ENCODE results near the gene SF1. TPM values are rescaled to one million over a fixed set of nuclear protein-coding genes. Genes with fewer than 3 reads are reported as not detected.

The SF1 gene
- total RNA-seq, 2 donors from 2014 or later: 196 to 213 TPM

DNA sequence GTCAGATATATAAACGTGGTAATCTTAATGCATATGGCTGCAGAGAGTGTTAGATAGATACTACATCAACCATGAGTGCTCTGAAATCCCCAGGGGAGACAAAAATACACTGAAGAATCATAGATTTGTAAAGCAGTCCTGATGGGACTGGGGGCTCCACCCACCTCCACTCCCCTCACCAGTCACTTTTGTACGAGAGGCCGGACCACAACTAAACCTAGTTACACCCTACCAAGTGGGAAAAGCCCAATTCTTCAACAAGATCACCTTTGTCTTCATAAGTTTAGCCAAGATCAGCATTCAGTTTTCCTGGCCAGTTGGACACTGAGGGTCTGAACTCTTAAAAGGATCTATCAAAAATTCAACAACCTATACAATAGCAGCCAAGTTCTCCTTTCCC, 1.5 kb downstream of the SF1 start:
- TF ChIP-seq CTCF (IDR thresholded peaks at IDR 0.05): no peak
- no peak for DNase-seq (ENCODE audit: low spot score)
- peak overlapping the region; percentile 92 to 100 for H3K4me3 ChIP-seq
- H3K9me3 ChIP-seq: no peaks in the 10 kb centered on the region
- H3K4me1 ChIP-seq: peaks cover 0 to 57% of the 10 kb centered on the region in 2 donors
- peak overlapping the region; percentile 81 to 100 for H3K27ac ChIP-seq
- no peaks in the 10 kb centered on the region for H3K27me3 ChIP-seq
- H3K36me3 ChIP-seq: peaks cover 56% of the 10 kb centered on the region

DNA sequence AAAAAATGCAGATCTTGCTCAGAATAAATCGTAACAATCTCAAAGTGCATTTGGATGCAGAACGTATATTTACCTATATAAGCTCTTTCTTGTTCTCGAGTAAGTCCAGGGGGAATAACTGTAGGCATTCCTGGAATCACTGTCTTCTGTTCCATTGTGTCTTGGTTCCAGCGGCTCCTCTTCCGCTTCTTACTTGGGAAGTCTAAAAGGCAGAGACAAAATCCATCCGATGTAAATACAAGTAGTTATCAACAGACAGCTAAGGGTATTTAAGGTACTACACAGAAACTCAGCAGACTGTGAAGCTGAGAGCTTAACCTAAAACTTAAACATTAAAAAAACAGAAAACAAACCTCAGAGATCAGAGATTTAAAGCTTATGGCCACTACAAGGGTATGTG, 1.9 kb downstream of the SF1 start:
- H3K27me3 ChIP-seq: no peaks in the 10 kb centered on the region
- H3K27ac ChIP-seq: peak overlapping the region in 1 of 2 donors; percentile 81
- no peak for DNase-seq (ENCODE audit: low spot score)
- peaks cover 61% of the 10 kb centered on the region for H3K36me3 ChIP-seq
- peak overlapping the region in 1 of 2 donors; percentile 92 for H3K4me3 ChIP-seq
- H3K4me1 ChIP-seq: peaks cover 0 to 58% of the 10 kb centered on the region in 2 donors
- H3K9me3 ChIP-seq: no peaks in the 10 kb centered on the region
- no peak for TF ChIP-seq CTCF (IDR thresholded peaks at IDR 0.05)

- TF ChIP-seq CTCF (IDR thresholded peaks at IDR 0.05): no peak
- Histone ChIP-seq H3K36me3 (peaks cover 82% of the 10 kb centered on the region), H3K27me3 (no peaks in the 10 kb centered on the region), H3K9me3 (no peaks in the 10 kb centered on the region), H3K27ac (no peak overlapping the region), H3K4me1 (peaks cover 0 to 52% of the 10 kb centered on the region in 2 donors), H3K4me3 (no peak overlapping the region)
- DNase-seq (ENCODE audit: low spot score): no peak
Observed at GRCh38 chr11:64774144-64774543, 4.2 kb downstream of the SF1 start.

DNA sequence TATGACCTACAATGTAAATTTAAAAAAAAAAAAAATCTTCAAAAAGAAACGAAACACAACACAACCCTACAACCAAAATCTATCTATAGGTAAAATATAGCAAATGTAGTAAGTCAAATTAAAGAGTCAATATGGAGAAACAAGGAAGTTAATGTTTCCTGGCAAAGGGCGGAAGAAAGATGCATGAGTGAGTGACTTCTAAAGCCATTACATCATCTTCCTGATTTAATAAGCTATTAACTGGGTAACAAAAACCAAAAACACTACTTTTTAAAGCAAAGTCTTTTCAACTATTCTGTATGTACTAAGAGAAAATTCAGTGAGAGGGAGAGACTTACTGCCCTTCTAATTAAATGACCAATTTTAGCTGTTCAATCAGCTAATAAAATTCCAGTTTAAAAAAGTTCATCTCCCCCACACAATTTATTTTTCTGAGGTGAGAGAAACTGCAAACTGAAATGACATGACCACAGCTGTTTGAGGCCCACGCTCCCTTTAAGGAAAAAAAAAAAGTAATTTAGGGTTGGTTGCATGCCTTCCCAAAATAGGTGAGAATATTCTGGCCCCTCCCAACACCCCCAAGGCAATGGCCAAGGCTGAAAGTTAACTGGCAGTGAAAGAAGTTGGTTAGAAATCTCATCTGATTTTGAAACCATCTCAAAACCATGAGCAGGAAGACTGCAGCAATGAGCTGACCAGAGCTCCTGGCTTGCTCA, 5.9 kb downstream of the SF1 start:
- H3K4me1 ChIP-seq: peaks cover 0 to 58% of the 10 kb centered on the region in 2 donors
- H3K27ac ChIP-seq: no peak overlapping the region
- no peaks in the 10 kb centered on the region for H3K27me3 ChIP-seq
- no peak overlapping the region for H3K4me3 ChIP-seq
- H3K36me3 ChIP-seq: peaks cover 98% of the 10 kb centered on the region
- TF ChIP-seq CTCF (IDR thresholded peaks at IDR 0.05): no peak
- H3K9me3 ChIP-seq: no peaks in the 10 kb centered on the region
- no peak for DNase-seq (ENCODE audit: low spot score)

DNA sequence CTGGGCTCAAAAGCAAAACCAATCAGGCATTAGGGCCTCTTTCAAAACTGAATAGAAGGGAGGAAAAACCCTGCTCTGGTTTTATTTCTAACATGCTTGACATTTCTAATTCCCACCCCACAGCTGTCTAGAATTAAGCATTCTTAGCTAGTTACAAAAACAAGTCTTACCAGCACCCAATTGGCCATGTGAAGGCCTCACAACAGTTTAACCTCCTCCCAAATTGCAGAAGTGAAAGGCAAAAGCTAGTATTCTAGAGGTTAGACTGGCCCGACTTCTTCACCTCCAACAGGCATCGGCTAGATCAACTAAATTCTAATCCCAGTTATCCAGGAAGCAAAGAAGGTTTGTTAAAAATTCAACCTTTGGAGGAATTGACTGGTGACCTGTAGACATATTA, 6.5 kb downstream of the SF1 start:
- H3K27me3 ChIP-seq: no peaks in the 10 kb centered on the region
- no peak overlapping the region for H3K27ac ChIP-seq
- peaks cover 0 to 55% of the 10 kb centered on the region in 2 donors for H3K4me1 ChIP-seq
- no peak overlapping the region for H3K4me3 ChIP-seq
- H3K9me3 ChIP-seq: no peaks in the 10 kb centered on the region
- no peak for DNase-seq (ENCODE audit: low spot score)
- H3K36me3 ChIP-seq: peaks cover 98% of the 10 kb centered on the region
- TF ChIP-seq CTCF (IDR thresholded peaks at IDR 0.05): no peak

DNA sequence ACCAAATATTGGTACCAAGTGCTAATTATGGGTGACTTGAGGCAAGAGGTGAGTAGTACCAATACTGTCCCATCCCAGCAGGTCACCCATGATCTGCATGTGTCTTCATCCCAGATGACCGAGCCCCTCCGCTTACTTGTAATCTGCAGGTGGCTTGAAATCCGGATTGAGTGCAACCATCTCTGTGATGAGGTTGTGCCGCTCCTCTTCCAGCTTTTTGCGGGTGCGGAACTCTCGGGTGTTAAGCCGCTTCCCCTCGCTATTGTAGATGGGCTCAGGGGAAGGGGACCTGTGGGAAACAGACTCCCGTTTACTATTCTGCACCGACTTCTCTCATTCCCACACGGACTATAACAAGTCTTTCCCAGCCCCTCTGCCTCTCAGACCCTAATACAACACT, 8.2 kb downstream of the SF1 start:
- Histone ChIP-seq H3K9me3 (no peaks in the 10 kb centered on the region), H3K27ac (no peak overlapping the region), H3K4me3 (no peak overlapping the region), H3K36me3 (peaks cover 98% of the 10 kb centered on the region), H3K4me1 (peaks cover 0 to 38% of the 10 kb centered on the region in 2 donors), H3K27me3 (no peaks in the 10 kb centered on the region)
- DNase-seq (ENCODE audit: low spot score): no peak
- no peak for TF ChIP-seq CTCF (IDR thresholded peaks at IDR 0.05)
